Lower leg skin (tissue), 3 donors: ENCODE data around the gene PACS1.

Experiments used
- CTCF ChIP-seq, 3 donors: fragments of 450-650 bp; IDR thresholded peaks; one replicate each; pipeline ENCODE4 v1.5.1; 2016; ENCODE audit warnings: antibody characterized with exemption in 3 of 3, mild to moderate bottlenecking in 3 of 3, moderate library complexity in 2 of 3
- POLR2A ChIP-seq, 2 donors: fragments of 450-650 bp; IDR thresholded peaks; one replicate each; pipeline ENCODE4 v1.6.1; 2016 to 2017; ENCODE audit warnings: antibody characterized with exemption in 2 of 2, mild to moderate bottlenecking in 1 of 2, moderate library complexity in 1 of 2

GRCh38 chr11:66194391-66194790, 124.3 kb downstream of the PACS1 start:
- no peak for TF ChIP-seq CTCF (IDR thresholded peaks at IDR 0.05)
- TF ChIP-seq POLR2A (IDR thresholded peaks at IDR 0.05) = no peak
